Pons (tissue), 1 donor: ENCODE measurements around the gene RAD21L1.
"Not testable (repeated sequence)": the region's sequence is repeated elsewhere in the genome, so short reads cannot be mapped to it uniquely, and the experiment has no call there.

Source experiments
- DNase-seq: peaks from one replicate; pipeline ENCODE4 v3.0.0-alpha.2; 2016; ENCODE audit warnings: low spot score

Gene RAD21L1

GRCh38 chr20:1229541-1229940 is 3.7 kb downstream of the RAD21L1 start:
- no peak for DNase-seq

- DNase-seq: no peak
These were observed 6.7 kb downstream of the RAD21L1 start for GRCh38 chr20:1232286-1233111.

- DNase-seq: no peak
These were observed 14.7 kb downstream of the RAD21L1 start for GRCh38 chr20:1240549-1240948.

- no peak for DNase-seq
These were observed 15.6 kb downstream of the RAD21L1 start for GRCh38 chr20:1241456-1241855.

- no peak for DNase-seq
These were observed 16.3 kb downstream of the RAD21L1 start for GRCh38 chr20:1242099-1242498.

- no peak for DNase-seq
These were observed 16.7 kb downstream of the RAD21L1 start for GRCh38 chr20:1242530-1242929.

GRCh38 chr20:1245578-1245977 is 19.7 kb downstream of the RAD21L1 start:
- no peak for DNase-seq

GRCh38 chr20:1247689-1248088 is 21.8 kb downstream of the RAD21L1 start:
- DNase-seq: no peak

- DNase-seq: not testable (repeated sequence)
These were observed 24.4 kb downstream of the RAD21L1 start for GRCh38 chr20:1250282-1250681.

- no peak for DNase-seq
These were observed 26.6 kb downstream of the RAD21L1 start for GRCh38 chr20:1252416-1252815.

- no peak for DNase-seq
These were observed 28.4 kb downstream of the RAD21L1 start for GRCh38 chr20:1254254-1254653.

GRCh38 chr20:1255675-1256074 is 29.8 kb downstream of the RAD21L1 start:
- no peak for DNase-seq

- DNase-seq: no peak
These were observed 38.0 kb downstream of the RAD21L1 start for GRCh38 chr20:1263853-1264252.

GRCh38 chr20:1264727-1265126 is 38.9 kb downstream of the RAD21L1 start:
- DNase-seq: no peak

GRCh38 chr20:1265226-1265915 is 39.5 kb downstream of the RAD21L1 start:
- DNase-seq: no peak

GRCh38 chr20:1265916-1266166 is 40.0 kb downstream of the RAD21L1 start:
- DNase-seq: no peak

- DNase-seq: no peak
These were observed 40.5 kb downstream of the RAD21L1 start, which contains the start of gene SNPH for GRCh38 chr20:1266167-1266973. TSS of gene SNPH (plus strand) at chr20:1266294. CDS start at chr20:1296240, 29,946 bp downstream.

- no peak for DNase-seq
These were observed 41.3 kb downstream of the RAD21L1 start for GRCh38 chr20:1267161-1267560.

- DNase-seq: no peak
These were observed 42.0 kb downstream of the RAD21L1 start for GRCh38 chr20:1267809-1268374.

- no peak for DNase-seq
These were observed 43.4 kb downstream of the RAD21L1 start for GRCh38 chr20:1269235-1269634.

GRCh38 chr20:1269850-1270249 is 44.0 kb downstream of the RAD21L1 start:
- DNase-seq: no peak

GRCh38 chr20:1272368-1273100 is 46.7 kb downstream of the RAD21L1 start:
- DNase-seq: peak; percentile 35
